Mammary epithelial cell (primary cell): ENCODE measurements around the gene HDAC4.

ENCODE experiments used
- CTCF ChIP-seq, 2 donors: IDR thresholded peaks in 1 of 2; conservative IDR thresholded peaks in 1 of 2; 2 replicates each; pipeline ENCODE4 v1.5.1; 2011 to 2012; ENCODE audit warnings: inconsistent platforms in 2 of 2, low read length in 2 of 2, mild to moderate bottlenecking in 2 of 2, control low read depth in 1 of 2, low read depth in 1 of 2; ENCODE audit not compliant: insufficient read depth in 1 of 2; ENCODE audit errors: extremely low read depth in 1 of 2
- EZH2 ChIP-seq: IDR thresholded peaks from 2 replicates; pipeline ENCODE4 v1.6.1; 2012; ENCODE audit warnings: low read length, inconsistent platforms, borderline replicate concordance

DNA sequence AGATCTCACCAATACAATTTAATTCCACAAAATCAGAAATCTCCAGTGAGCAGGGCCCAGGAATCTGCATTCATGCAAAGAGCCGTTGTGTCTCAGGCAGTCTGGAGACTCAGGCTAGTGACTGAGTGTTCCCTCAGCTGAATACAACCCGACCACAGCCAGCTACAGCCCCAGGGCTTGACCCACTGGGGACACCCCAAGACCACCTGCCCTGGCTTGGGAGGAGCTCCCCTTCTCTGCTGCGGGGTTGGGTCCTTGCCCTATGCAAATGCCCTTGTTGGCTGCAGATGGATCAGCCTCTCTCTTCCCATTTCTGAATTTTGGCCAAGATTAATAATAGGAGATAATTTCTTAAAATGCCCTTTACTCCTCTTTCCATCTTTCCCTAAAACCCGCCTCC, 395.2 kb downstream of the HDAC4 start:
- TF ChIP-seq CTCF (conservative IDR thresholded peaks at IDR 0.05 in 1 of 2, IDR thresholded peaks at IDR 0.05 in 1 of 2; ENCODE audit: extremely low read depth in 1 of 2, insufficient read depth in 1 of 2, low read depth in 1 of 2, low read length in 2 of 2) (no peak), EZH2 (no peak)
